ENCODE data around the gene EEIG1.

GRCh38 chr9:127944586-127945218 is 36.1 kb downstream of the EEIG1 start:
- no peak for TF ChIP-seq REST (IDR thresholded peaks at IDR 0.05; ENCODE audit: insufficient read depth in 1 of 2, low read depth in 2 of 2, low read length in 2 of 2)
- no peak for TF ChIP-seq SIN3A (IDR thresholded peaks at IDR 0.05; ENCODE audit: borderline replicate concordance, insufficient read depth, low read length)
- no peak for TF ChIP-seq TAF1 (IDR thresholded peaks at IDR 0.05; ENCODE audit: borderline replicate concordance, insufficient read depth, low read length)
